Measurements from ENCODE around the gene DHCR7.

The DHCR7 gene

GRCh38 chr11:71450939-71451338, 2.7 kb upstream of the DHCR7 start:
- no peak for TF ChIP-seq ZFX (IDR thresholded peaks at IDR 0.05; ENCODE audit: borderline replicate concordance)
- TF ChIP-seq CTCF (IDR thresholded peaks at IDR 0.05) = no peak
- H3K27ac ChIP-seq = peak overlapping the region; percentile 84

GRCh38 chr11:71450507-71450906, 2.3 kb upstream of the DHCR7 start:
- TF ChIP-seq ZFX (IDR thresholded peaks at IDR 0.05; ENCODE audit: borderline replicate concordance) (no peak), CTCF (IDR thresholded peaks at IDR 0.05) (no peak)
- peak overlapping the region; percentile 84 for H3K27ac ChIP-seq

- TF ChIP-seq CTCF (IDR thresholded peaks at IDR 0.05) (no peak), ZFX (IDR thresholded peaks at IDR 0.05; ENCODE audit: borderline replicate concordance) (no peak)
- H3K27ac ChIP-seq = peak overlapping the region; percentile 76; the same call in 1 of the 2 replicates
Measured at GRCh38 chr11:71449596-71449995, 1.4 kb upstream of the DHCR7 start.

GRCh38 chr11:71447791-71448256, 369 bp downstream of the DHCR7 start:
- H3K27ac ChIP-seq = peak overlapping the region; percentile 76
- TF ChIP-seq CTCF (IDR thresholded peaks at IDR 0.05) (no peak), ZFX (IDR thresholded peaks at IDR 0.05; ENCODE audit: borderline replicate concordance) (no peak)

GRCh38 chr11:71446942-71447688, 1.1 kb downstream of the DHCR7 start:
- TF ChIP-seq CTCF (IDR thresholded peaks at IDR 0.05) (no peak), ZFX (IDR thresholded peaks at IDR 0.05; ENCODE audit: borderline replicate concordance) (no peak)
- peak overlapping the region; percentile 76 for H3K27ac ChIP-seq

GRCh38 chr11:71446150-71446549, 2.0 kb downstream of the DHCR7 start:
- no peak for TF ChIP-seq ZFX (IDR thresholded peaks at IDR 0.05; ENCODE audit: borderline replicate concordance)
- no peak for TF ChIP-seq CTCF (IDR thresholded peaks at IDR 0.05)
- no peak overlapping the region for H3K27ac ChIP-seq

- TF ChIP-seq ZFX (IDR thresholded peaks at IDR 0.05; ENCODE audit: borderline replicate concordance) = no peak
- TF ChIP-seq CTCF (IDR thresholded peaks at IDR 0.05) = no peak
- no peak overlapping the region for H3K27ac ChIP-seq
Measured at GRCh38 chr11:71444811-71445210, 3.4 kb downstream of the DHCR7 start.

Measured in 22Rv1 (cell line).